ENCODE measurements around the gene ZFR.
"Not testable (repeated sequence)": the region's sequence is repeated elsewhere in the genome, so short reads cannot be mapped to it uniquely, and the experiment has no call there.

The ZFR gene

GRCh38 chr5:32444431-32445286, at the start of gene ZFR:
Gene ZFR, minus strand, starts transcription at chr5:32444740. Its CDS starts 82 bp downstream, at chr5:32444658.
- DNase-seq: peak in 1 of 2 experiments; percentile 49

DNA sequence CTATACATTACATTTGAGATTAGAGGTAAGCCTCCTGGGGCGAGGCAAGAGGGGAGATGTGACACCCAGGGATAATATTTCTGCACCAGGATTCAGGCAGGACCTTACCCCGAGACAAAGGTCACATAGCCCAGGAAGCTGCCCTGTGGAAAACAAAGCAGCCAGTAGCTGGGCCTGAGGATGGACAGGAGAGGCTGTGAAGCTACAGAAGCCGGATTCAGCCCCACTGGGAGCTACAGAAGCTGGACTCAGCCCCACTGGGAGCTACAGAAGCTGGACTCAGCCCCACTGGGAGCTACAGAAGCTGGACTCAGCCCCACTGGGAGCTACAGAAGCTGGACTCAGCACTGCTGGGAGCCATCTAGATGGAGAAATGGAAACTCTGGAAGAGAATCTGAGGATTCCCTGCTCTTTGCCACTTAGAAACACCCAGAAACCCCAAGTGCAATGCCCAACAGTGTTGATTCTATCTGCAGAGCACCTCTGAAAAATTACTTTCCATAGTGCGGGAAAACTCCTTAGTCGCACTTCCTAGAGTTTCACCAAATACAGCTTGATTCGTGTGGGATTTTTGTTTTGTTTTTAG, 46.5 kb upstream of the ZFR start:
- no peak for DNase-seq

DNA sequence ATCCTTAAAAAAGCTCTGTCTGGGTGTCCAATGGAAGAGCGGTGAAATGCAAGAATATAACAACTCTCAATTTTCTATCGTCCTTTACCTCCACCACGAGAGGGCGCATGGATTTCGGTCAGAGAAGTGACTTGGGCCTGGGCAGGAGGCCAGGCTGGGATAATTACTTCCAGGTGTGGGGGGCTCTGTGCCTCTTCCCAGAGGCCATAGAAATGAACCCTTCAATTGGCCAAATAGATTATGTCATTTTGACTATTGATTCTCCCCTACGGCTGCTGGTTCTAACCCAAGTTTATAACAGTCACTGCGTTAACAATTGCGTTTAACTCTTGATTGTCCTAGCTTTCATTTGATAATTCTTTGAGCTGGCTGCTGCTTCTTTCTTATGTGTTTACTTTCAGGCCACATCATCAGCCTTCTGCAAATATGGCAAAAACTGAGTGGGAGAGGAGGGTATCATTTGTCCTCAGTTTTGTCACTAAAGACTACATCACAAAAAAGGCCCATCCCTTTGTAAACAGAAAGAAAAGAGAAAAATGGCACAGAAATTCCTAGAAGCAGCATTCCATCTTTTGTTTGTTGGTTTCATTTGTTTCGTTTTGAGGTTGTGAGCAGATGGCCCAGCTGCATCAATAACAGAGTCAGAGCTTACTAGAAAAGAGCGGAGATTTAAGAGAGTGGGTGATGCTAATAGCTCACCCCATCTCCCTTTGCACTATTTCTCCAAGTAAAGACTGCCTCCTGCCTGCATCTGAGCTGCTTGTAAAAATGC, 45.4 kb upstream of the ZFR start:
- no peak for DNase-seq

DNA sequence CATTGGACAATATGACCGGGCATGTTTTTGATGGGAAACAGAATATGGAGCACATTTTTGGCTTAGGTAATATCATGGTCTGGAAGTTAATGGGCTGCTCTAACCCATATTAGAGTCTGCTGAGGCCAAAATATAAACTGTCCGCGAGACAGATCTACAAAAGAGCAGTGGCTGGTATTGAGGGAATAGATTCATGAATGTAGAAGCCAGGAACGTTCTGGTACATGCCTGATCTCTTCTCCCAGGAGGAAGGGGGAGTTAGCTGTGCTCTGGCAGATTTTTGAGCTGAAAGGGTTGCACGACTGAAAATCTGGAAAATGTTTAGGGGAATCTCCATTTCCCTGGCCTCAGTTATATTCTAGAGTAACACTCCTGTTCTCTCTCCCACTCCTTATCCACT, 42.9 kb upstream of the ZFR start:
- DNase-seq: no peak

GRCh38 chr5:32487008-32487407, 42.5 kb upstream of the ZFR start:
- no peak for DNase-seq

DNA sequence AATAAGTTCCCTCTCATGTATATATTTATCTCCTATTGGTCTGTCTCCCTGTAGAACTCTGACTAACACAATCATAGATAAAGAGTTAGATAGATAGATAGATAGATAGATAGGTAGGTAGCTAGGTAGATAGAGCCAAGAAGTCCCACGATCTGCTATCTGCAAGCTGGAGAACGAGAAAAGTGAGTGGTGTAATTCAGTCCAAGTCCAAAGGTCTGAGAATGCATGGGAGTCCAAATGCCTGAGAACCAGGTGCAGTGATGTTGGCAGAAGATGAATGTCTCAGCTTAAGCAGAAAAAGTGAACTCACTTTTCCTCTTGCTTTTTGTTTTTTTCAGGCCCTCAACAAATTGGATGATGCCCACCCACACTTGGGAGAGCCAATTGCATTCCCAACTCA, 37.7 kb upstream of the ZFR start:
- no peak for DNase-seq

DNA sequence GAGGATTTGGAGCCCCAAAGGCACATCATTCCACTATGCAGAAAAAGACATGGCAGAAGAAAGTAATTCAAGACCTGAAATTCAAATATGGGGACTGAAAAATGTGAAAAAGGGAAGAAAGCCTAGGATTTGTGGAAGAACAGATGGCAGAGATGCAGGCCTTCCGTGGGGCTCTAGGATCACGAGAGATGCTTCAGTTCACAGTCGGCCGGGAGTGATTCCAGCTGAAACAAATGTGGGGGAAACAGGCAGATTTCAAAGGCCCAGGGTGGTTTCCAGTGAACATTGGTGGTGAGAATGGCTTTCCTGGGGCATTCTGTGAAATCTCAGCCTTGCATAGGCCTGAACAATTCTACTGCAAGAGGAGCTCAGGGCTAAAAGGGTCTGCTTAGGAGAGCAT, 34.6 kb upstream of the ZFR start:
- no peak for DNase-seq

- no peak for DNase-seq
Measured at GRCh38 chr5:32476891-32477290, 32.4 kb upstream of the ZFR start.

DNA sequence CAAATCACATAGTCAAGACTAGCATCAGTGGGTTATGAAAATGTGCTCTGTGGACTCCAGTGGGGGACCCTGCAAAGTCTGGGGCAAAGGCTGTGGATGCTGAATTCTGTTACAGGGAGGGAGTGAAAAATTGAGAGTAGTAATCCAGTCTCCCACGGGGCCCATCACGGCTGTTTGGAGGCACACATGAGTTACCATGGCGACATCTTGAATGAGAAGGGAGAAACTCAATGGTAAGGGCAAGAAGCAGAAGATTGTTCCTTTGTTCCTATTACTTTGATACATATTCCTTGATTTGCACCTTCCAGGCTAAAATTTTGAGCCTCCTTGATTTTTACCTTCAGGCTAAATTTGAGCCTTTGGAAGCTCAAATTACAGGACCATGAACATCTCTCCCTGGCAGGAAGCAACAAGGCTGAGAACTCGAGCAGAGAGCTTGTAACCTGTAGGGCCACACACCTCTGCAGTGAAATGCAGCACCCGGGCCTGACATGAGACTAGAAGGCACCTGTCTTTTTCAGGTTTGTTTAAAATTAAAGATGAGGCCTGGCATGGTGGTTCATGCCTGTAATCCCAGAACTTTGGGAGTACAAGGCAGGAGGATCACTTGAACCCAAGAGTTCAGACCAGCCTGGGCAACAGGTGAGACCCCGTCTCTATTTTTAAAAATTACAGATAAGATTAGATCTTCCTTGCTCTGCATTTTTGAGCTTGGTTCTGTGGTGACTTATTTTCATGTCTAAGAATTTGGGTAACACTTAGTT, 31.0 kb upstream of the ZFR start:
- no peak for DNase-seq

GRCh38 chr5:32474209-32474854, 29.8 kb upstream of the ZFR start:
- no peak for DNase-seq

GRCh38 chr5:32473072-32473471, 28.5 kb upstream of the ZFR start:
- no peak for DNase-seq

- DNase-seq: no peak
Measured at GRCh38 chr5:32471784-32472183, 27.2 kb upstream of the ZFR start.

DNA sequence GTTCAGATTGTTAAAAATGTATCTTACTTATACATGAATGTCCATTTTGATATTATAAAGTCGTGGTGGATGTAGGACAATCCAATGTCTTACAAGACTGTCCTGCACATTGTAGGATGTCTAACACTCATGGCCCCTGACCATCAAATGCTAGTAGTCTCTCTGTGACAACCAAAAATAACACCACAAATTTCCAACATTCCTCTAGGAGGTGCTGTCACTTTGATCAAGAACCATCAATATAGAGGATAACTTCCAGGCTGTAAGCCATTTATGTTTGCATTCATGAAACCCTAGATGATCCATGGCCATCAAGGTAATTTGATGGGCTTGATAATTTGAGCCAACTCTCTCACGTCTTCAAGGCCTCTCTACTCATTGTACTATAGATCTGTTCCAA, 20.5 kb upstream of the ZFR start:
- no peak for DNase-seq

GRCh38 chr5:32462618-32463017, 18.1 kb upstream of the ZFR start:
- no peak for DNase-seq

DNA sequence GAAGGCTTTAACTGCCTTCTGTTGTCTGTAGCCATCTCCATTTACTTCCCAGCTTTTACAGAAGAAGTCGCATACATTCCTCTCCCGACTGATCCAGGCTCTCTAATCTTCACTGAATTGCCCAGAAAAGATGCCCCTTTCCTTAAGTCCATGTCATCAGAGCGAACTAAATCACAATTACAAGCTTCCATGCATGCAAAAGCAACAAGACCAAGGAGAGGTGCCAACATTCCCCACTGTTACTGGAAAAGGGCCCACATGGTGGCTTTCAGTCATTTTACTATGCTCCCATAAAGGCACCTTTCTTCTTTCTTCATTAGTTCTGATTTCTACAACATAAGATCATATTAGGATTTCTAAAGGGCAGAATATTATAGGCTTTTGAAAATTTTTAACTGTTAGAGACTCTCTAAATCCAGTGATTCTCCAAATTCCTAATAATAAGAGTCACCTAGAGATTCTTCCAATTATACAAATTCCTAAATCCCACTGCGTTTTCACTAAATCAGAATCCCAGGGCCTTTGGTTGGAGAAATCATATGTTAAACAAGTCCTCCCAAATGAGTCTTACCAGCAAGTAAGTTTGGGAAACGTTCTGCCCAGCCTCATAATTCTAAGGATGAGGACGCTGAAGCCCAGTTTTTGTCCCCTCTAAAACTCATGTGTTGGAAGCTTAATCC, 17.0 kb upstream of the ZFR start:
- DNase-seq: no peak

DNA sequence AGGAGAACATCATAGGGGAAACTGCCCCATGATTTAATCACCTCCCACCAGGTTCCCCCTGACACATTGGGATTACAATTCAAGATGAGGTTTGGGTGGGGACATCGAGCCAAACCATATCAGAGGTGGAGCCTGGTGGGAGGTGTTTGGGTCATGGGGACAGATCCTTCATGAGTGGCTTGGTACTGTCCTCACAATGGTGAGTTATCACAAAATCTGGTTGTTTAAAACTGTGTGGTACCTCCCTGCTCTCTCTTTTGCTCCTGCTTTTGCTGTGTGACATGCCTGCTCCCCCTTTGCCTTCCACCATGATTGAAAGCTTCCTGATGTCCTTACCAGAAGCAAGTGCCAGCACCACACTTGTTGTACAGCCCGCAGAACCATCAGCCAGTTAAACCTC, 16.2 kb upstream of the ZFR start:
- DNase-seq: no peak

- DNase-seq: no peak
Measured at GRCh38 chr5:32458880-32459495, 14.4 kb upstream of the ZFR start.

GRCh38 chr5:32455311-32455710, 10.8 kb upstream of the ZFR start:
- DNase-seq: no peak

- no peak for DNase-seq
Measured at GRCh38 chr5:32454821-32455220, 10.3 kb upstream of the ZFR start.

DNA sequence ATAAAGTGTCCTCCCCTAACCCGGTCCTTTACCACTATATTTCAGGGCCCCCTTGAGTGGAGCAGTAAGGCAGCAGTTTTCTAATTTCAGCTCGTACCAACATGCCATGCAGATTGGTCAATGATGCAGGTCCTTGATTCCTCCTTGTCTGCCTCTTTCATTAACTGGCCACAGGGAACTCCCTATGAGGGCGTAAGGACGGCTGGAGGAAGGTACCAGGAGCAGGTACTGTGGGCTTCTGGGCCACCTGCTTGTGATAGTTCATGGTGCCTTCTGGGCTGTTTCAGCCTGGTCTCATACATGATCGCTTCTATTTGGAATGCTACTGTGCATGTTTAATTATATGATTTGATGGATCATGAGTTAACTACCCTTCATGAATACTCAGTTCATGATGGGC, 9.4 kb upstream of the ZFR start:
- DNase-seq: no peak

GRCh38 chr5:32452316-32452715, 7.8 kb upstream of the ZFR start:
- not testable (repeated sequence) for DNase-seq
